OCI-LY3 (cell line): Measurements from ENCODE around the gene NTPCR.

Source experiments
- H2AFZ ChIP-seq: fragments of 200-600, 300-600 bp; shearing (Covaris generic); 2 replicates; pipeline ENCODE4 v1.6.0; 2014; ENCODE audit warnings: antibody characterized with exemption, low read depth, low read length
- H3K27ac ChIP-seq: fragments of 200-600, 300-600 bp; sonication (generic); 2 replicates; pipeline ENCODE4 v1.5.1; 2014; ENCODE audit warnings: mild to moderate bottlenecking, low read length, moderate library complexity, mixed read lengths
- H3K27me3 ChIP-seq: fragments of 200-600, 300-600 bp; sonication (generic); 2 replicates; pipeline ENCODE4 v1.6.1; 2014; ENCODE audit warnings: low read depth, low read length, mixed read lengths
- H3K36me3 ChIP-seq: fragments of 200-600, 300-600 bp; sonication (generic); replicated peaks from 2 replicates; pipeline ENCODE3; 2014; ENCODE audit warnings: low read depth, low read length, mixed read lengths
- H3K4me1 ChIP-seq: fragments of 300-600, 200-600 bp; sonication (generic); 2 replicates; pipeline ENCODE4 v1.6.1; 2014; ENCODE audit warnings: low read length, mixed read lengths
- H3K4me2 ChIP-seq: fragments of 200-600, 300-600 bp; sonication (generic); 2 replicates; pipeline ENCODE4 v1.6.1; 2014; ENCODE audit warnings: low read length, mixed read lengths
- H3K4me3 ChIP-seq: fragments of 300-600, 200-600 bp; sonication (generic); 2 replicates; pipeline ENCODE4 v1.5.1; 2014; ENCODE audit warnings: antibody characterized with exemption, mild to moderate bottlenecking, low read length, moderate library complexity
- H3K79me2 ChIP-seq: fragments of 300-600, 200-600 bp; shearing (Covaris generic); 2 replicates; pipeline ENCODE4 v1.6.1; 2014; ENCODE audit warnings: mild to moderate bottlenecking, low read length, mixed read lengths
- H3K9ac ChIP-seq: fragments of 300-600, 200-600 bp; shearing (Covaris generic); 2 replicates; pipeline ENCODE4 v1.6.0; 2014; ENCODE audit warnings: mild to moderate bottlenecking, low read length, moderate library complexity
- H3K9me3 ChIP-seq: fragments of 200-600, 300-600 bp; shearing (Covaris generic); 2 replicates; pipeline ENCODE4 v1.6.1; 2014; ENCODE audit warnings: low read length, mixed read lengths; ENCODE audit not compliant: insufficient read depth
- H4K20me1 ChIP-seq: fragments of 200-600, 300-600 bp; sonication (generic); 2 replicates; pipeline ENCODE4 v1.6.1; 2016; ENCODE audit warnings: low read length, mixed read lengths; ENCODE audit not compliant: insufficient read depth
- CTCF ChIP-seq: fragments of 200-600, 300-600 bp; sonication (generic); IDR thresholded peaks from 2 replicates; pipeline ENCODE4 v1.5.1; 2014; ENCODE audit warnings: antibody characterized with exemption, low read length, low read depth
- EZH2phosphoT487 ChIP-seq: fragments of 200-600 bp; shearing (Covaris generic); IDR thresholded peaks from 2 replicates; pipeline ENCODE4 v1.6.1; 2018; ENCODE audit warnings: antibody characterized with exemption, mixed run types, low read depth

Gene NTPCR, protein sequence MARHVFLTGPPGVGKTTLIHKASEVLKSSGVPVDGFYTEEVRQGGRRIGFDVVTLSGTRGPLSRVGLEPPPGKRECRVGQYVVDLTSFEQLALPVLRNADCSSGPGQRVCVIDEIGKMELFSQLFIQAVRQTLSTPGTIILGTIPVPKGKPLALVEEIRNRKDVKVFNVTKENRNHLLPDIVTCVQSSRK

GRCh38 chr1:232950197-232951176 is at the start of gene NTPCR:
Gene NTPCR (plus strand): TSS chr1:232950611. CDS start chr1:232950711, 100 bp downstream.
- H2AFZ ChIP-seq, result peak within 1 kb of the TSS; percentile 94
- H3K36me3 ChIP-seq, result peaks cover 3% of the 10 kb centered on the region
- peak within 1 kb of the TSS; percentile 42 for H3K27ac ChIP-seq
- peaks cover 19% of the 10 kb centered on the region for H3K4me1 ChIP-seq
- peak within 1 kb of the TSS; percentile 89 for H3K9ac ChIP-seq
- H3K4me2 ChIP-seq, result peak within 1 kb of the TSS; percentile 91
- H3K27me3 ChIP-seq, result no peaks in the 10 kb centered on the region
- H3K9me3 ChIP-seq, result no peaks in the 10 kb centered on the region
- TF ChIP-seq CTCF, result no peak
- TF ChIP-seq EZH2phosphoT487, result no peak
- H3K4me3 ChIP-seq, result peak within 1 kb of the TSS; percentile 94
- peaks cover 29% of the 10 kb centered on the region for H3K79me2 ChIP-seq
- H4K20me1 ChIP-seq, result no peaks in the 10 kb centered on the region

- no peaks in the 10 kb centered on the region for H3K9me3 ChIP-seq
- no peak overlapping the region for H3K4me3 ChIP-seq
- H3K27ac ChIP-seq, result no peak overlapping the region
- H3K9ac ChIP-seq, result no peak overlapping the region
- H4K20me1 ChIP-seq, result no peaks in the 10 kb centered on the region
- no peak overlapping the region for H2AFZ ChIP-seq
- H3K36me3 ChIP-seq, result no peaks in the 10 kb centered on the region
- no peaks in the 10 kb centered on the region for H3K27me3 ChIP-seq
- no peaks in the 10 kb centered on the region for H3K79me2 ChIP-seq
- 0 out of 2 replicates have a peak overlapping the region, but pooled peaks have one; percentile 21 for H3K4me2 ChIP-seq
- TF ChIP-seq CTCF (no peak), EZH2phosphoT487 (no peak)
- 0 out of 2 replicates have a peak, but pooled peaks cover 3% of the 10 kb centered on the region for H3K4me1 ChIP-seq
Measured at GRCh38 chr1:232900818-232901217, 49.6 kb upstream of the NTPCR start.

DNA sequence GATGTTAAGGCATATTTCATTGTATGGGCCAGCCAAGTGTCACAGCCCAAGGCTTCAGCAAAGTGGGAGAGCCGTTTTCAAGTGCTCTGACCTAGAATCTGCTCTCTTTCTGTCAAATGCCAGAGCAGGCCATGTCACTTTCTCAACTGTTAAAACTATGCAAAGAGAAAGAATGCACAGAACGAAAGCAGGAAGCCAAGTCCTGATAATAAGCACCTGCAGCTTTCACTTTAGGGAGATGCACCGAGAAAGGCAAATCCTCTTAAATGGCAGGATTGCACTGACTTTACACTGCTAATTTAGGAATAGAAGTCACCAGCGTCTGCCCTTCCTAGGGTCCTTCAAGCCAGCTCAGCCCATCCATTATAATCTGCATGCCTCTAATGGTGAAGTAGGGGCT is 49.2 kb upstream of the NTPCR start:
- H3K9ac ChIP-seq, result no peak overlapping the region
- 0 out of 2 replicates have a peak, but pooled peaks cover 3% of the 10 kb centered on the region for H3K4me1 ChIP-seq
- H3K36me3 ChIP-seq, result no peaks in the 10 kb centered on the region
- H3K27ac ChIP-seq, result no peak overlapping the region
- H2AFZ ChIP-seq, result no peak overlapping the region
- H4K20me1 ChIP-seq, result no peaks in the 10 kb centered on the region
- H3K4me2 ChIP-seq, result peak overlapping the region; percentile 21; the same call in 1 of the 2 replicates
- no peaks in the 10 kb centered on the region for H3K9me3 ChIP-seq
- TF ChIP-seq EZH2phosphoT487 (no peak), CTCF (no peak)
- H3K79me2 ChIP-seq, result no peaks in the 10 kb centered on the region
- no peaks in the 10 kb centered on the region for H3K27me3 ChIP-seq
- no peak overlapping the region for H3K4me3 ChIP-seq
